GM19467 (cell line): ENCODE data around the gene EIF4E3.

Source experiments
- ATAC-seq: cut with Tn5 transposase; IDR thresholded peaks from one replicate; pipeline ENCODE4 v1.9.1; 2021; ENCODE audit warnings: mild to moderate bottlenecking, moderate library complexity; ENCODE audit not compliant: unreplicated experiment

The EIF4E3 gene

GRCh38 chr3:71690341-71690841 lies 34.8 kb downstream of the EIF4E3 start:
- ATAC-seq: no peak

- no peak for ATAC-seq
These were observed 35.9 kb downstream of the EIF4E3 start for GRCh38 chr3:71689291-71689690.

GRCh38 chr3:71688121-71688520 lies 37.1 kb downstream of the EIF4E3 start:
- ATAC-seq: no peak

- ATAC-seq: no peak
These were observed 39.5 kb downstream of the EIF4E3 start for GRCh38 chr3:71685686-71686085.

GRCh38 chr3:71684757-71685386 lies 40.3 kb downstream of the EIF4E3 start:
- no peak for ATAC-seq

GRCh38 chr3:71684046-71684756 lies 41.0 kb downstream of the EIF4E3 start:
- no peak for ATAC-seq

- no peak for ATAC-seq
These were observed 44.0 kb downstream of the EIF4E3 start for GRCh38 chr3:71681224-71681668.

- no peak for ATAC-seq
These were observed 44.6 kb downstream of the EIF4E3 start for GRCh38 chr3:71680603-71681002.

- ATAC-seq: no peak
These were observed 48.3 kb downstream of the EIF4E3 start for GRCh38 chr3:71676931-71677330.

- ATAC-seq: no peak
These were observed 51.7 kb downstream of the EIF4E3 start for GRCh38 chr3:71673486-71673885.

GRCh38 chr3:71672807-71673206 lies 52.4 kb downstream of the EIF4E3 start:
- ATAC-seq: no peak

GRCh38 chr3:71672340-71672739 lies 52.9 kb downstream of the EIF4E3 start:
- no peak for ATAC-seq

GRCh38 chr3:71671216-71671845 lies 53.9 kb downstream of the EIF4E3 start:
- ATAC-seq: no peak

- ATAC-seq: no peak
These were observed 62.6 kb downstream of the EIF4E3 start for GRCh38 chr3:71662568-71662967.

GRCh38 chr3:71662056-71662455 lies 63.1 kb downstream of the EIF4E3 start:
- no peak for ATAC-seq

GRCh38 chr3:71659864-71660591 lies 65.2 kb downstream of the EIF4E3 start:
- ATAC-seq: no peak

GRCh38 chr3:71657831-71658530 lies 67.2 kb downstream of the EIF4E3 start:
- no peak for ATAC-seq

- no peak for ATAC-seq
These were observed 70.1 kb downstream of the EIF4E3 start for GRCh38 chr3:71655061-71655460.

GRCh38 chr3:71653414-71653807 lies 71.8 kb downstream of the EIF4E3 start:
- ATAC-seq: no peak

- ATAC-seq: no peak
These were observed 72.3 kb downstream of the EIF4E3 start for GRCh38 chr3:71652781-71653413.
